ENCODE measurements around the gene CTDSP2.
"Not testable (repeated sequence)": the region's sequence is repeated elsewhere in the genome, so short reads cannot be mapped to it uniquely, and the experiment has no call there.

Gene CTDSP2

GRCh38 chr12:57846577-57847319 lies at the start of gene CTDSP2:
TSS of gene CTDSP2 (minus strand) at chr12:57846729. CDS start at chr12:57846435, 294 bp downstream.
- DNase-seq = peak; percentile 91

- no peak for DNase-seq
Observed at GRCh38 chr12:57896115-57896433, 49.5 kb upstream of the CTDSP2 start.

GRCh38 chr12:57895389-57896114 lies 49.0 kb upstream of the CTDSP2 start:
- DNase-seq = no peak

GRCh38 chr12:57894399-57895292 lies 48.1 kb upstream of the CTDSP2 start:
- DNase-seq = no peak

GRCh38 chr12:57893431-57894353 lies 47.2 kb upstream of the CTDSP2 start:
- DNase-seq = no peak

- no peak for DNase-seq
Observed at GRCh38 chr12:57892232-57892972, 45.9 kb upstream of the CTDSP2 start.

- no peak for DNase-seq
Observed at GRCh38 chr12:57891542-57892228, 45.2 kb upstream of the CTDSP2 start.

GRCh38 chr12:57890191-57891115 lies 43.9 kb upstream of the CTDSP2 start:
- DNase-seq = no peak

- no peak for DNase-seq
Observed at GRCh38 chr12:57889500-57889989, 43.0 kb upstream of the CTDSP2 start.

GRCh38 chr12:57888409-57889157 lies 42.1 kb upstream of the CTDSP2 start:
- no peak for DNase-seq

- DNase-seq = no peak
Observed at GRCh38 chr12:57887631-57888408, 41.3 kb upstream of the CTDSP2 start.

- not testable (repeated sequence) for DNase-seq
Observed at GRCh38 chr12:57886964-57887363, 40.4 kb upstream of the CTDSP2 start.

GRCh38 chr12:57886542-57886941 lies 40.0 kb upstream of the CTDSP2 start:
- no peak for DNase-seq

GRCh38 chr12:57885207-57885606 lies 38.7 kb upstream of the CTDSP2 start:
- DNase-seq = no peak

- no peak for DNase-seq
Observed at GRCh38 chr12:57883700-57884099, 37.2 kb upstream of the CTDSP2 start.

GRCh38 chr12:57883057-57883456 lies 36.5 kb upstream of the CTDSP2 start:
- DNase-seq = no peak

GRCh38 chr12:57882575-57882974 lies 36.0 kb upstream of the CTDSP2 start:
- no peak for DNase-seq

GRCh38 chr12:57881475-57881874 lies 34.9 kb upstream of the CTDSP2 start:
- DNase-seq = no peak
